Panc1 (cell line): ENCODE measurements around the gene IFITM2. TPM values are rescaled to one million over a fixed set of nuclear protein-coding genes. Genes with fewer than 3 reads are reported as not detected.
A peak's percentile ranks its signal among the peaks of the same experiment; 100 is the strongest.
"Not testable (repeated sequence)": the region's sequence is repeated elsewhere in the genome, so short reads cannot be mapped to it uniquely, and the experiment has no call there.

ENCODE experiments used
- ATAC-seq: fragments of 200-7000 bp; cut with Tn5 transposase; 2 replicates; pipeline ENCODE4 v1.9.1; 2020; ENCODE audit warnings: mild to moderate bottlenecking, moderate library complexity
- BruUV-seq: library from RNA; stranded (reverse); fragments of 400-500 nt; replicated peaks from 2 replicates; lab custom pipeline; 2021; lab: Mats Ljungman, UMichigan
- CTCF ChIA-PET: fragments of 300-600 bp; sonication (Branson Sonifier 250); formaldehyde crosslinking; loops from one replicate; lab custom pipeline; 2022; ENCODE audit warnings: antibody characterized with exemption; lab: Charles Lee
- POLR2A ChIA-PET: fragments of 300-600 bp; sonication (Branson Sonifier 250); formaldehyde crosslinking; loops from one replicate; lab custom pipeline; 2022; ENCODE audit warnings: antibody characterized with exemption; lab: Charles Lee
- DNase-seq: peaks from one replicate; pipeline ENCODE4 v3.0.0-alpha.2; 2010; ENCODE audit warnings: low read depth, low spot score
- H3K27ac ChIP-seq: 2 replicates; pipeline ENCODE4 v1.5.1; 2011; ENCODE audit warnings: mild to moderate bottlenecking, low read length, inconsistent platforms
- H3K27me3 ChIP-seq: fragments of 200-500 bp; sonication (Bioruptor generic); 2 replicates; pipeline ENCODE4 v1.6.0; 2014; ENCODE audit warnings: low read length, inconsistent platforms; ENCODE audit not compliant: control insufficient read depth, insufficient read depth
- H3K36me3 ChIP-seq: fragments of 200-500 bp; sonication (Bioruptor generic); 2 replicates; pipeline ENCODE4 v1.5.1; 2014; ENCODE audit warnings: inconsistent platforms, mild to moderate bottlenecking, low read length, moderate library complexity; ENCODE audit not compliant: control insufficient read depth, insufficient read depth
- H3K4me1 ChIP-seq: 2 replicates; pipeline ENCODE4 v1.5.1; 2011; ENCODE audit warnings: inconsistent platforms, mild to moderate bottlenecking, low read length, moderate library complexity; ENCODE audit not compliant: control insufficient read depth, insufficient read depth
- H3K4me3 ChIP-seq, 2 experiments: 2 replicates each; pipeline ENCODE4 v1.5.1; 2011 to 2012; ENCODE audit warnings: low read depth in 2 of 2, low read length in 2 of 2, mild to moderate bottlenecking in 2 of 2, inconsistent platforms in 1 of 2, moderate library complexity in 1 of 2
- H3K9me3 ChIP-seq: fragments of 200-500 bp; sonication (Bioruptor generic); 2 replicates; pipeline ENCODE4 v1.5.1; 2014; ENCODE audit warnings: low read depth, mild to moderate bottlenecking, inconsistent platforms, low read length, moderate library complexity; ENCODE audit not compliant: control insufficient read depth, insufficient read depth
- POLR2AphosphoS5 ChIP-seq: IDR thresholded peaks from 2 replicates; pipeline ENCODE4 v1.6.1; 2012; ENCODE audit warnings: mild to moderate bottlenecking, low read depth, low read length, moderate library complexity
- SIN3A ChIP-seq: IDR thresholded peaks from 2 replicates; pipeline ENCODE4 v1.6.1; 2012; ENCODE audit warnings: low read depth, mild to moderate bottlenecking, low read length, moderate library complexity, borderline replicate concordance; ENCODE audit not compliant: insufficient read depth
- TCF7L2 ChIP-seq: IDR thresholded peaks from 2 replicates; pipeline ENCODE4 v1.6.1; 2011; ENCODE audit warnings: mild to moderate bottlenecking, low read depth, low read length, inconsistent platforms
- in situ Hi-C: cut with HindIII; loops from 2 replicates; pipeline ENCODE4 v1.10.0; 2016; ENCODE audit warnings: low sequenced_read_pairs, low pct_unique_long_range_greater_than_20kb
- intact Hi-C: fragments of 100-400 bp; cut with micrococcal nuclease; formaldehyde crosslinking; loops from one replicate; pipeline ENCODE4 v1.10.0; 2022; ENCODE audit not compliant: unreplicated experiment
- total RNA-seq: library from RNA; stranded (reverse); gene quantifications from one replicate; pipeline ENCODE4 v1.2.1, GENCODE V29; 2021; ENCODE audit not compliant: unreplicated experiment
- TF ChIP-seq, protein P1 (sequence below), 2 experiments: IDR thresholded peaks; 2 replicates each; pipeline ENCODE4 v1.6.1; 2011 to 2012; ENCODE audit warnings: low read depth in 2 of 2, control low read depth in 1 of 2, low read length in 1 of 2, mild to moderate bottlenecking in 1 of 2, moderate library complexity in 1 of 2; ENCODE audit not compliant: insufficient read depth in 1 of 2
- TF ChIP-seq, protein P2 (sequence below): fragments of 450-650 bp; IDR thresholded peaks from 2 replicates; pipeline ENCODE4 v1.5.1; 2017; ENCODE audit warnings: mild to moderate bottlenecking

Gene IFITM2
- total RNA-seq, 1 experiment from 2014 or later: 183 TPM

DNA sequence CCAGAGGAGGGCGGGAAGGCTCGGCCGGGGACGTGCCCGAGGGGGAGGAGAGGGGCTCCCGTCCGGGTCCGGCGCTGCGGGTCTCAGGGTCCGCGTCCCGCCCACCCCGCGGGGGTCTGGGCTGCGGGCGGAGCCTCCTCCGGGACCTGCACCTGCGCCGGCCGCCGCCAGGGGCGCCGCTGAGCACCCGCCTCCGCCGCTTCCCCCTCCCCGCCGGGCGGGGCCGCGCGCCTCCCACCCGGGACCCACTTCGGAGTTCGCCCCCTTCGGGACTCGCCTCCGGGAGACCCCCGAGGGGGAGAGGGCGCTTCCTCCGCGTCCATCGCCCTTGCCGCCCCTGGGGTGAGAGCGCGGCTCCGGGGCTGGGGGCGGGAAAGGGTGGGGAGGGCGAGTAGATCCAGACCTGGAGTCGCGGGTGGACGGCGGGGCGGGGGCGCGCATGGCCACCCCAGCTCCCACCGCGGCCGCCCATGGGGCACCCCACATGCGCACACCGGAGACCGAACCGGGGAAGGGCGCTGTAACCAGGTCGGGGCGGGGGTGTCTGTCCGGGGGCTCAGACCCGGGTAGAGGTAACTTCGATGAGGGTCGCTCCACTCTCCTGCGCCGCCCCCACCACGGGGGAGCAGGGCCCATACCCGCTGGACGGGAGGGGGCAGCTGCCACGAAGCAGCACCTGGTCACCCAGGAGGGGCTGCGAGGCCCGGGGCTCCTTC lies 10.9 kb downstream of the IFITM2 start:
- Histone ChIP-seq H3K4me3 (peak overlapping the region; percentile 64 to 69), H3K27ac (peak overlapping the region; percentile 95; the same call in 1 of the 2 replicates), H3K4me1 (peaks cover 32% of the 10 kb centered on the region)
- H3K27me3 ChIP-seq, POLR2A ChIA-PET, intact Hi-C loops, BruUV-seq, H3K9me3 ChIP-seq, CTCF ChIA-PET, H3K36me3 ChIP-seq, in situ Hi-C loops, DNase-seq: not testable (repeated sequence)
- ATAC-seq: peak; percentile 39

DNA sequence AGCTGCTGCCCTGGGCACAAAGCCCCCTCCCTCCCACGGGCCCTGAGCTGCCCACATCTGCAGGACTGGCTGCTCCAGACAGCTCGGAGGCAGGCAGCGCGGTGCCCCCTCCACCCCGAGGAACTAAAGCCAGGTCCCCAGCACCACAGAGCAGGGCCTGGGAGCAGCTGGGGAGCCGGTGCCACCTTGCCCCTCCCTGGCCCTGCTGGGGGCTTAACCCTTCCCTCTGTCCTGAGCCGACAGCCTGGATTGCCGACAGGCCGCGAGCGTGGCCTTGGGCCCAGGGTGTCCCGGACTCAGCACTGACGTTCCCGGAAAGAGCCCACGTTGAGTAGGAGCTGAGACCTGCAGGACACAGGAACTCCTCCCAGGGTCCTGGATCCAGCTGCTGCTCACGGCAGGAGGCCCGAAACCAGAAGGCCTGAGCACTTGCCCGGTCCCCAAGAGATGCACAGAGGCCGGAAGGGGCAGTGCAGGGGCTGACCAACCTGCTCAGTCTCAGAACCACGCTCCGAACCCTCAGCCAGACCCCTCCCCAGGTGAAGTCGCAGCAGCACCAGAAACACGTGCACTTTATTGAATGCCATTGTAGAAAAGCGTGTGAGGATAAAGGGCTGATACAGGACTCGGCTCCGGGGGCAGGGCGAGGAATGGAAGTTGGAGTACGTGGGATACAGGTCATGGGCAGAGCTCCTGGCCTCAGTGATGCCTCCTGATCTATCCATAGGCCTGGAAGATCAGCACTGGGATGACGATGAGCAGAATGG lies 11.7 kb downstream of the IFITM2 start:
- peak overlapping the region; percentile 95 for H3K27ac ChIP-seq
- H3K4me3 ChIP-seq: peak overlapping the region; percentile 61 to 64
- peaks cover 29% of the 10 kb centered on the region for H3K4me1 ChIP-seq
- DNase-seq, in situ Hi-C loops, H3K9me3 ChIP-seq, H3K27me3 ChIP-seq, intact Hi-C loops, BruUV-seq, CTCF ChIA-PET, H3K36me3 ChIP-seq: not testable (repeated sequence)
- ATAC-seq: peak; percentile 65
- POLR2A ChIA-PET: interaction anchor here (0.8 kb wide), 1 partner anchor 35 kb away, joined by 7 read pairs; no protein-coding TSS in a partner anchor

DNA sequence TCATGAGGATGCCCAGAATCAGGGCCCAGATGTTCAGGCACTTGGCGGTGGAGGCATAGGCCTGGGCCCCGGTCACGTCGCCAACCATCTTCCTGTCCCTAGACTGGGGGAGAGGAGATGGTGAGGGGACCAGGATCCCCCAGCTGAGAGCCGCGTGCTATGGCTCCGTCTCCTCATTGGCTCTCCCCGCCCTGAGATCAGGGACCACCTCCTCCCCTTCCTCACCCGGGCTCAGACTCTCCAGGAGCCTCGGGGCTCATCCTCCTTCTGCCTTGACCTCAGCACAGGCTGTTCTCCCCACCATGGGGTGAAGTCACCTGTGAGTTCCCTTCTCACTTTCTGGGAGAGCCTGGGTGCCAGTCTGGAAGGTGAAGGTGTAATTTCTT lies 12.3 kb downstream of the IFITM2 start:
- BruUV-seq, intact Hi-C loops, H3K36me3 ChIP-seq, H3K27me3 ChIP-seq, DNase-seq, in situ Hi-C loops, H3K9me3 ChIP-seq, CTCF ChIA-PET: not testable (repeated sequence)
- H3K4me1 ChIP-seq: peaks cover 33% of the 10 kb centered on the region
- POLR2A ChIA-PET: interaction anchor here (0.8 kb wide), 1 partner anchor 35 kb away, joined by 7 read pairs; no protein-coding TSS in a partner anchor
- peak overlapping the region; percentile 95 for H3K27ac ChIP-seq
- ATAC-seq: peak; percentile 9
- peak overlapping the region; percentile 61 to 64 for H3K4me3 ChIP-seq

DNA sequence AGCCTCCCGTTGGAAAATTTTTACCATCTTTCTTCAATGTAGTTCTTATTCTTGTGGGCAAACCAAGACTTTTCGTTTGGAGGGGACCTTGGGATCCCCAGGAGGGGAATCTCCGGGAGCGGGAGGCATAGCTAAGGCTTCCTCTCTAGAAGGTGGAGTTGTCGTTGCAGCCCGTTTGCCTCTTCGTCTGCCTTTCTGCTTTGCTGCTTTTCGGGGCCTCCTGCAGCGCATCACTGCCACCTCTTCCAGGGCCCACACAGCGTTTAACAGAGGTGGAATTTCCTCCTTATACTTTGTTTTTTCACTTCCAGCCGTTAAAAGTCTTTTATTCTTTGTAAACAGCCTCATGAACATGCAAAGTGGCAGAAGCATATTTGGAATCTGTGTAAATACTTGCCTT lies 16.5 kb downstream of the IFITM2 start:
- ATAC-seq: no peak
- DNase-seq: no peak
- ChIA-PET POLR2A (interaction anchor here (0.8 to 1.3 kb wide), 2 partner anchors 16 to 18 kb away, joined by 3 read pairs; no protein-coding TSS in a partner anchor), CTCF (no interaction called here)
- Histone ChIP-seq H3K4me1 (peaks cover 30% of the 10 kb centered on the region), H3K36me3 (no peaks in the 10 kb centered on the region; the same call in 1 of the 2 replicates), H3K27me3 (no peaks in the 10 kb centered on the region), H3K9me3 (no peaks in the 10 kb centered on the region), H3K27ac (peak overlapping the region; percentile 53), H3K4me3 (no peak overlapping the region)
- no peak for TF ChIP-seq TCF7L2
- TF ChIP-seq POLR2AphosphoS5: no peak
- TF ChIP-seq, protein P1, sequence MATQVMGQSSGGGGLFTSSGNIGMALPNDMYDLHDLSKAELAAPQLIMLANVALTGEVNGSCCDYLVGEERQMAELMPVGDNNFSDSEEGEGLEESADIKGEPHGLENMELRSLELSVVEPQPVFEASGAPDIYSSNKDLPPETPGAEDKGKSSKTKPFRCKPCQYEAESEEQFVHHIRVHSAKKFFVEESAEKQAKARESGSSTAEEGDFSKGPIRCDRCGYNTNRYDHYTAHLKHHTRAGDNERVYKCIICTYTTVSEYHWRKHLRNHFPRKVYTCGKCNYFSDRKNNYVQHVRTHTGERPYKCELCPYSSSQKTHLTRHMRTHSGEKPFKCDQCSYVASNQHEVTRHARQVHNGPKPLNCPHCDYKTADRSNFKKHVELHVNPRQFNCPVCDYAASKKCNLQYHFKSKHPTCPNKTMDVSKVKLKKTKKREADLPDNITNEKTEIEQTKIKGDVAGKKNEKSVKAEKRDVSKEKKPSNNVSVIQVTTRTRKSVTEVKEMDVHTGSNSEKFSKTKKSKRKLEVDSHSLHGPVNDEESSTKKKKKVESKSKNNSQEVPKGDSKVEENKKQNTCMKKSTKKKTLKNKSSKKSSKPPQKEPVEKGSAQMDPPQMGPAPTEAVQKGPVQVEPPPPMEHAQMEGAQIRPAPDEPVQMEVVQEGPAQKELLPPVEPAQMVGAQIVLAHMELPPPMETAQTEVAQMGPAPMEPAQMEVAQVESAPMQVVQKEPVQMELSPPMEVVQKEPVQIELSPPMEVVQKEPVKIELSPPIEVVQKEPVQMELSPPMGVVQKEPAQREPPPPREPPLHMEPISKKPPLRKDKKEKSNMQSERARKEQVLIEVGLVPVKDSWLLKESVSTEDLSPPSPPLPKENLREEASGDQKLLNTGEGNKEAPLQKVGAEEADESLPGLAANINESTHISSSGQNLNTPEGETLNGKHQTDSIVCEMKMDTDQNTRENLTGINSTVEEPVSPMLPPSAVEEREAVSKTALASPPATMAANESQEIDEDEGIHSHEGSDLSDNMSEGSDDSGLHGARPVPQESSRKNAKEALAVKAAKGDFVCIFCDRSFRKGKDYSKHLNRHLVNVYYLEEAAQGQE (IDR thresholded peaks at IDR 0.05; ENCODE audit: insufficient read depth in 1 of 2, low read depth in 2 of 2, low read length in 1 of 2): no peak
- TF ChIP-seq SIN3A: no peak
- TF ChIP-seq, protein P2, sequence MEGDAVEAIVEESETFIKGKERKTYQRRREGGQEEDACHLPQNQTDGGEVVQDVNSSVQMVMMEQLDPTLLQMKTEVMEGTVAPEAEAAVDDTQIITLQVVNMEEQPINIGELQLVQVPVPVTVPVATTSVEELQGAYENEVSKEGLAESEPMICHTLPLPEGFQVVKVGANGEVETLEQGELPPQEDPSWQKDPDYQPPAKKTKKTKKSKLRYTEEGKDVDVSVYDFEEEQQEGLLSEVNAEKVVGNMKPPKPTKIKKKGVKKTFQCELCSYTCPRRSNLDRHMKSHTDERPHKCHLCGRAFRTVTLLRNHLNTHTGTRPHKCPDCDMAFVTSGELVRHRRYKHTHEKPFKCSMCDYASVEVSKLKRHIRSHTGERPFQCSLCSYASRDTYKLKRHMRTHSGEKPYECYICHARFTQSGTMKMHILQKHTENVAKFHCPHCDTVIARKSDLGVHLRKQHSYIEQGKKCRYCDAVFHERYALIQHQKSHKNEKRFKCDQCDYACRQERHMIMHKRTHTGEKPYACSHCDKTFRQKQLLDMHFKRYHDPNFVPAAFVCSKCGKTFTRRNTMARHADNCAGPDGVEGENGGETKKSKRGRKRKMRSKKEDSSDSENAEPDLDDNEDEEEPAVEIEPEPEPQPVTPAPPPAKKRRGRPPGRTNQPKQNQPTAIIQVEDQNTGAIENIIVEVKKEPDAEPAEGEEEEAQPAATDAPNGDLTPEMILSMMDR: no peak
- in situ Hi-C loops (no loop called here), intact Hi-C loops (no loop called here)
- no TSS peak for BruUV-seq
